CD4-positive, alpha-beta T cell treated with Interferon gamma for 1 hour (primary cell): Measurements from ENCODE around the gene RAP1A.
"Not testable (repeated sequence)": the region's sequence is repeated elsewhere in the genome, so short reads cannot be mapped to it uniquely, and the experiment has no call there.

Experiments
- DNase-seq: peaks from one replicate; pipeline ENCODE4 v3.0.0-alpha.2; 2020

Gene RAP1A

GRCh38 chr1:111738436-111739193, 119.0 kb downstream of the RAP1A start:
- peak; percentile 54 for DNase-seq

GRCh38 chr1:111739194-111739924, 119.8 kb downstream of the RAP1A start, which contains the start of gene INKA2:
Gene INKA2 (minus strand): TSS chr1:111739395. CDS start chr1:111739242, 153 bp downstream.
- peak; percentile 78 for DNase-seq

- no peak for DNase-seq
These were observed 120.6 kb downstream of the RAP1A start for GRCh38 chr1:111739925-111740765.

GRCh38 chr1:111742292-111742691, 122.7 kb downstream of the RAP1A start:
- not testable (repeated sequence) for DNase-seq

GRCh38 chr1:111742938-111743549, 123.5 kb downstream of the RAP1A start:
- no peak for DNase-seq

- no peak for DNase-seq
These were observed 124.1 kb downstream of the RAP1A start for GRCh38 chr1:111743679-111744101.

- no peak for DNase-seq
These were observed 126.4 kb downstream of the RAP1A start for GRCh38 chr1:111745675-111746613.

- DNase-seq, result no peak
These were observed 127.0 kb downstream of the RAP1A start for GRCh38 chr1:111746614-111746999.

- DNase-seq, result peak; percentile 67
These were observed 127.7 kb downstream of the RAP1A start for GRCh38 chr1:111747282-111747734.

GRCh38 chr1:111747947-111748346, 128.4 kb downstream of the RAP1A start:
- no peak for DNase-seq

- no peak for DNase-seq
These were observed 130.0 kb downstream of the RAP1A start for GRCh38 chr1:111749628-111750027.

GRCh38 chr1:111750856-111751255, 131.3 kb downstream of the RAP1A start:
- no peak for DNase-seq

GRCh38 chr1:111751906-111752575, 132.5 kb downstream of the RAP1A start:
- DNase-seq, result no peak

- peak; percentile 16 for DNase-seq
These were observed 135.4 kb downstream of the RAP1A start for GRCh38 chr1:111754984-111755330.

GRCh38 chr1:111755331-111756123, 135.9 kb downstream of the RAP1A start, which contains the start of gene DDX20:
Gene DDX20 (plus strand): TSS chr1:111755901. CDS start chr1:111755925, 24 bp downstream.
- peak; percentile 92 for DNase-seq

- DNase-seq, result no peak
These were observed 136.5 kb downstream of the RAP1A start for GRCh38 chr1:111756124-111756513.

- no peak for DNase-seq
These were observed 138.8 kb downstream of the RAP1A start for GRCh38 chr1:111758373-111758772.

GRCh38 chr1:111761717-111762116, 142.1 kb downstream of the RAP1A start:
- no peak for DNase-seq

GRCh38 chr1:111762332-111762731, 142.7 kb downstream of the RAP1A start:
- no peak for DNase-seq
